Measurements from ENCODE around the gene TANGO2.

Gene TANGO2

GRCh38 chr22:20044495-20045151, 23.7 kb downstream of the TANGO2 start:
- DNase-seq (ENCODE audit: low read depth), result no peak

DNA sequence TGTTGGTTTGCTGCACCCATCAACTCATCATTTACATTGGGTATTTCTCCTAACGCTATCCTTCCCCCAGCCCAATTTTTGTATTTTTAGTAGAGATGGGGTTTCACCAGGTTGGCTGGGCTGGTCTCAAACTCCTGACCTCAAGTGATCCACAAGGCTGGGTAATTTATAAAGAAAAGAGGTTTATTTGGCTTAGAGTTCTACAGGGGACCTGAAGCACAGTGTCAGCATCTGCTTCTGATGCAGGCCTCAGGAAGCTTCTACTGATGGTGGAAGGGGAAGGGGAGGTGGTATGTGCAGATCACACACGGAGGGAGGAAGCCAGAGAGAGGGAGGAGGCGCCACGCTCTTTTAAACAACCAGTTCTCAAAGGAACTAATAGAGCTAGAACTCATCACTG, 25.8 kb downstream of the TANGO2 start:
- DNase-seq (ENCODE audit: low read depth), result no peak

DNA sequence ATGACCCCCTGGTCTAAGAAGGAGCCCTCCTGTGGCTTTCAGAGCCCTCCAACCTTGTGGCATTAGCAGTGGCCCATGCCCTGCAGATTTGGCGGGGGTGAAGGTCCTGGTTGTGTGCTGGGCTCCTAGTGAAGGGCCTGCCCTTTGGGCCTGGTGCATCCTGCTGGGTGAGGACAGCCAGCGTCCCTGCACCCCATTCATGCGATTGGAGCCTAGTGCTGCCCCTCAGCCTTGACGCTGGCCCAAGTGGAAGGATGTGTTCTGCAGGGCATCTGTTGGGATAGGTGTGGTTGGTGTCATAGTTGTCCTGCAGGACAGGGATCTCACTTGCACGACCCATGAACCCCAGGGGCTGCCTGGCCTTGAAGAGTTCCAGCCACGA, 31.0 kb downstream of the TANGO2 start:
- DNase-seq (ENCODE audit: low read depth), result no peak

DNA sequence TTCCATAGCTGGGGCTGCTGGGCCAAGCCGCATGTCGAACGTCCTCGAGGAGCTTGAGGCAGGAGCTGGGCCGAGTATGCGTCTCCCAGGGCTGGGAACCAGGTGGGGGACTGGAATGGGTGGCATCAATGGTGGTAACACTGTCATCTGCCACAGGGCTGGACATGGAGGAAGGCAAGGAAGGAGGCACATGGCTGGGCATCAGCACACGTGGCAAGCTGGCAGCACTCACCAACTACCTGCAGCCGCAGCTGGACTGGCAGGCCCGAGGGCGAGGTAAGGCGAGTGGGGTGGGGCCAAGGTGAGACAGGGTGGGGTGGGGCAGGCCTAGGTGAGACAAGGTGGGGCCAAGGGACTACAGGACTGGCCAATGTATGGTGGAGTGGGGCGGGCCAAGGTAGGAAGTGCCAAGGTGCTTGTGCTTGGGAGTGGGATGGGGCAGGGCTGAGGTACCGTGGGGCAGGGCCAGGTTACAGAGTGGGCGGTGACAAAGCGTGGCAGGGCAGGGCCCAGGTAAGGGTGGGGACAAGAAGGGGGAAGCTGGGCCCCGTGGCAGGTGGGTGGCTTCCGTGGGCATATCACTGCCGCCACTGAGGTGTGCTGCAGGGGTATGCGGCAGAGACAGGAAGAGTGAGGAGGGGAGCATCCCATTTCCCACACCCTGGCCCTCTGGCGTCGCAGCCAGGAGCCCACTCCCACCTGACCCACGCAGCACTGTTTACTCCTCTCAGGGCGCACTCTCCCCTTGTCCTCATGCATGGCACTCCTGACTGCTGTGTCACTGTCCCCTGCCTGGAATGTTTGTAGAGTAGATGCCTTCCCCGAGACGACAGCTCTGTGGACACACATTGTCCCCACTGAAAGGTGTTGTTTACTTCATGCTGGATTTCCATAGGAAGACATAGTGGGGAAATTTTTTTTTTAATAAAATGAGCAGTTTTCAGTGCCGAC, 31.7 kb downstream of the TANGO2 start:
- DNase-seq (ENCODE audit: low read depth), result no peak

- DNase-seq (ENCODE audit: low read depth), result no peak
Measured at GRCh38 chr22:20053407-20054033, 32.6 kb downstream of the TANGO2 start.

DNA sequence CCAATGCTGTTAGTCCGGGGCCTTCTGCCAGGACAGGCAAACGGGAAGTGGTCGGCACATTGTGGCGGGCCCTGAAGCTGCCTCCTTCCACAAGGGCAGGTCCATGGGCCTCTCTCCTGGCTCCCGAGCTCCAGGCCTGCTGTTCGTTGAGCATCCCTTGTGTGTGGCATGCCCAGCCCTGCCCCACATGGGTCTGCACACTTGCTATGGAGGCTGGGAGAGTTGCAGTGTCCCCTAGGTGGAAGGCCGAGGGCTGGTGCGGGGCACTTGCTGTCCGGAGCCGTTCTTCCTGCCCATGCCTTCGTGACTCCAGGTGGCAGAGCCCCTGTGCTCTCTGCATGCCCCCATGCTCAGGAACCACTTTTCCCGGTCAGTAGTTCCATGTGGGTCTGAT, 33.1 kb downstream of the TANGO2 start:
- DNase-seq (ENCODE audit: low read depth), result no peak

- DNase-seq (ENCODE audit: low read depth), result no peak
Measured at GRCh38 chr22:20054485-20054884, 33.6 kb downstream of the TANGO2 start.

DNA sequence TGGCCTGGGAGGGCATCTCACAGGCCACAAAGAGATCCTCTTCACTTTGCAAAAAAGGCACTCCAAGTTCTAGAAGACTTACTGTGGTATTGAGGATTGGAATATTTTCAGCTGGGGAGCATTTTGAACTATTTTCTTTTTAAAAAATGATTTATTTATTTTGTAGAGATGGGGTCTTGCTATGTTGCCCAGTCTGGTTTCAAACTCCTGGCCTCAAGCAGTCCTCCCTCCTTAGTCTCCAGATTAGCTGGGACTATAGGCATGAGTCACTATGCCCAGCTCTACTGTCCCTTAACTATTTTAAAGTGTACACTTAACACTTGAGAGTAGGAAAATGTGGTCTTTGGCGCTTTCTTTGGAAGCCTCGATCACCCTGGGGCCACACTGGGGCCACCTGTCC, 34.2 kb downstream of the TANGO2 start:
- DNase-seq (ENCODE audit: low read depth), result no peak

DNA sequence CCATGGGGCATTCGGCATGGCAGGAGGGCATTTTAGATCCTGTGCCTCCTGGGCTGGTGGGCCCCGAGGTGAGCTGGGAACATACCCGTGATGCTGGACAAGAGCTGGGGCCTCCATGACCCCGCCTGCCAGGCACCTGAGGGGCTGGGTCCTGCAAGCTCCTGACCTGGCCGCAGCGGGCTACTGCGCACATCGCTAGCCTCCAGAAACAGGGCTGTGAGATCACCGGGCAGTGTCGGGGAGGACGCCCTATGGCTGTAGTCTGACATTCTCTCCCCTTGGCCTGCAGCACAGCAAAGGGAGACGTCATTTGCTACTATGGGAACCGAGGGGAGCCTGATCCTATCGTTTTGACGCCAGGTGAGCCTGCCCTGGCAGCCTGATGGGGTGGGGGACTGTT, 34.7 kb downstream of the TANGO2 start:
- no peak for DNase-seq (ENCODE audit: low read depth)

DNA sequence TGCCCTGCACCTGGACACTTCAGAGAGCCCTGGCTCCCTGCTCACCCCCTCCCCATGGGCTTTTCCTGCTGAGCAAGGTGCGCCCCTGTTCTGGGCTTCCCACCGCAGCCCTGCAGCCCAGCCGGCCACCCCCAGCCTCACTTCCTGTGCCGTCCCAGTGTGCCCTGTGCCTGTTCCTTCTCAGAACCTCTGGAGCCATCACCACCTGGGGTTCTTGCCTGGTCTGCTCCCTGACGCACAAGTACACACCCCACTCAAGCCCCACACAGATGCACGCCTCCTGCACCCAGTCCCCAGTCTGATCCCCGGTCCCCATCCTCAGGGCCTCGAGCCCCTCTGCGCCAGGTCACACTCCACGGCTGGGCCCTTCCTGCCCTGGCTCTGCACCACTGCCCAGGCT, 35.3 kb downstream of the TANGO2 start:
- no peak for DNase-seq (ENCODE audit: low read depth)

- no peak for DNase-seq (ENCODE audit: low read depth)
Measured at GRCh38 chr22:20056696-20057386, 35.9 kb downstream of the TANGO2 start.

GRCh38 chr22:20057596-20058268, 36.8 kb downstream of the TANGO2 start:
- no peak for DNase-seq (ENCODE audit: low read depth)

GRCh38 chr22:20058989-20059770, 38.3 kb downstream of the TANGO2 start:
- DNase-seq (ENCODE audit: low read depth), result no peak

GRCh38 chr22:20060700-20061480, 40.0 kb downstream of the TANGO2 start:
- no peak for DNase-seq (ENCODE audit: low read depth)

- DNase-seq (ENCODE audit: low read depth), result peak; percentile 43
Measured at GRCh38 chr22:20061481-20061861, 40.6 kb downstream of the TANGO2 start.

DNA sequence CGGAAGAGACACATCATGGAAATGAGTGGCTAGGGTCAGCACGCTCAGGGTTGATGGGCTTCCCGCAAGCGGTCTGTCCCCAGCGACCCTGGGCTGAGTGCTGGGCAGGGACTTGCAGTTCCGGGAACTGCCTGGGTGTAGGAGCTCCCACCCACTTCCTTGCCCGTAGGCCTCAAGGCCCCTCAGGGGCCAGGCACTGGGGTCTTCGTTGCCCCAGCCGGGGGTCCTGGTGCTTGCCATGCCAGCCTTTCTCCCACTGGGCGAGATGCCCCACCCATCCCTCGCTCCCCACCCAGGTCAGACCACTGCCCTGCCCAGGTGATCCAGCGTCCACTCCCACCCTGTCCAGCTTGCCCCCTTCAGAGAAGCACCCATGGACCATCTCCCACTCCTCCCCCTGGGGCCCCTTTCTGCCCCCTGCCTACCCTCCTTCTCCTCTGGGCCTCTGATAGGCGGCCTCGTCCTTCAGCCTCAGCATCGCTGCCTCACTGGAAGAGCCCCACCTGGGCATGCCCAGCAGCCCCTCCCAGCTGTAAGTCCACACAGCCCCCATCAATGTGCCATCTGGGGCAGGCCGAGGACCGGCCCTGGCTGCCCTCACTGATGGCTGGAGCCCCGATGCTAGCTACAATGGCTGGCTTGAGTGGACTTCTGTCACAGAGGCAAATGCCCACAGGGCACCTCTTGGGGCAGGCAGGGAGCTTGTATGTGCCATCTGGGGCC, 41.3 kb downstream of the TANGO2 start:
- DNase-seq (ENCODE audit: low read depth), result no peak

DNA sequence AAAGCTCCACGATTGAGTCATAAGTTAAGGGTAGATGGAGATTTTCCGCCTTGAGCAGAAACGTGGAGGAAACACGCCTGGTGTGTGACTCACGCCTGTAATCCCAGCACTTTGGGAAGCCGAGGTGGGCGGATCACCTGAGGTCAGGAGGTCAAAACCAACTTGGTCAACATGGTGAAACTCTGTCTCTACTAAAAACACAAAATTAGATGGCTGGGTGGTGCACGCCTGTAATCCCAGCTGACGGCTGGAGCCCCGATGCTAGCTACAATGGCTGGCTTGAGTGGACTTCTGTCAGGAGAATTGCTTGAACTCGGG, 41.8 kb downstream of the TANGO2 start:
- peak; percentile 93 for DNase-seq (ENCODE audit: low read depth)

GRCh38 chr22:20063271-20064139, 42.6 kb downstream of the TANGO2 start:
- no peak for DNase-seq (ENCODE audit: low read depth)

DNA sequence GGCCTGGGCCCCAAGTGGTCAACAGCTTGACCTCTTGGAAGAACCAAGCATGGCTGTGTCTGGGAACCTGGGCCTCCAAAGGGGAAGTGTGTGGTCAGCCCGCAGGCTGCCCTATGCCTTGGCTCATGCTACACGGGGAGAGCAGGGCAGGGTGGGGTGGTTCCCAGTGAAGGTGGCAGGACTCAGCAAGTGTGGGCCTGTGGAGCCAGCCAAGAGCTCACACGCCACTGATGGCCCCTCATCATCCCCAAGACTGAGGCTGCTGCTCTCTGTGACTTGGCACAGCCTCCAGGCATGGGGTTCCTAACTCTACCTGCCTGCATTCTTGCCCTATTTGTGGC, 43.2 kb downstream of the TANGO2 start:
- no peak for DNase-seq (ENCODE audit: low read depth)
